Heart left ventricle (tissue), 13 donors: ENCODE data around the gene MARCHF10.

ENCODE experiments used
- POLR2A ChIP-seq, 2 donors: fragments of 450-650 bp; IDR thresholded peaks; one replicate each; pipeline ENCODE4 v1.6.1; 2017; ENCODE audit warnings: antibody characterized with exemption in 2 of 2, mild to moderate bottlenecking in 2 of 2, moderate library complexity in 2 of 2
- TF ChIP-seq, protein P1 (sequence below), 12 donors: fragments of 200-600 bp; sonication (generic) in 4 of 12; IDR thresholded peaks; one replicate each; pipeline versions ENCODE4 v1.5.0 to v1.8.0; 2018 to 2022; ENCODE audit warnings: antibody characterized with exemption in 12 of 12, mild to moderate bottlenecking in 5 of 12
- donor health status: ischemic (EF 13 %, LVEDD 7.1; RV severe dilation, severe dysfunction).
- donor health status: DM: no; HTN: yes; CAD: no.
- donor health status: DM: no; HTN: no; CAD: no.
- donor health status: ischemic (EF 25% LVEDD 6.9; RV normal size, moderate dysfunction).
- donor health status: ischemic (EF 25% LVEDD 5.7; RV mildly dilated, moderate dysfunction).
- donor health status: ischemic (EF 35%, LVEDD 5.7; RV mildly dilated, moderate dysfunction).
- donor health status: nonischemic (EF 11% LVEDD 7.7; RV severe dilation, severe dysfunction).
- donor health status: DM: yes; HTN: yes; CAD: no.
- donor health status: PGD.
- donor health status: ischemic (EF 29% LVEDD 5.4; RV normal size, mild dysfunction).
- donor health status: nonischemic (EF 23%, LVEDD 6.1; RV moderate dilation, normal function).

DNA sequence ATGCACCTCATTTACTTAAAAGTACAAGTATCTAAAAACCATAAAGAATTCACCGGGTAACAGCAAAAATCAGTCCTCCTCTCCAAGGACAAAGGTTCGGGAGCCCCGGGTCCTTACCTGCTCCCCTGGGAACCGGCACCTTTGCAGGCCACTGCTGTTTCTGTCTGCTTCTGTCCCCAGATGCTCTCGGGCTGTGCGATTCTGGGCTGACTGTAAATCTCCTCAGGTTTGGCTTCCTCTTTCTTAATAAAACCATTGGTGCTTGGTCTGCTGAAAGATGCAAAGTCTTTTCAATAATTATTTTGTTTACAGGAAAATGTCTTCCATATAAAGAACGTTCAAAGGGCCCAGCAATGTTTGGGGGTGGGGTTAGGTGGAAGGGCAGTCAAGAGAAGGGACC lies 63.9 kb downstream of the MARCHF10 start:
- no peak for TF ChIP-seq POLR2A (IDR thresholded peaks at IDR 0.05)
- TF ChIP-seq, protein P1, sequence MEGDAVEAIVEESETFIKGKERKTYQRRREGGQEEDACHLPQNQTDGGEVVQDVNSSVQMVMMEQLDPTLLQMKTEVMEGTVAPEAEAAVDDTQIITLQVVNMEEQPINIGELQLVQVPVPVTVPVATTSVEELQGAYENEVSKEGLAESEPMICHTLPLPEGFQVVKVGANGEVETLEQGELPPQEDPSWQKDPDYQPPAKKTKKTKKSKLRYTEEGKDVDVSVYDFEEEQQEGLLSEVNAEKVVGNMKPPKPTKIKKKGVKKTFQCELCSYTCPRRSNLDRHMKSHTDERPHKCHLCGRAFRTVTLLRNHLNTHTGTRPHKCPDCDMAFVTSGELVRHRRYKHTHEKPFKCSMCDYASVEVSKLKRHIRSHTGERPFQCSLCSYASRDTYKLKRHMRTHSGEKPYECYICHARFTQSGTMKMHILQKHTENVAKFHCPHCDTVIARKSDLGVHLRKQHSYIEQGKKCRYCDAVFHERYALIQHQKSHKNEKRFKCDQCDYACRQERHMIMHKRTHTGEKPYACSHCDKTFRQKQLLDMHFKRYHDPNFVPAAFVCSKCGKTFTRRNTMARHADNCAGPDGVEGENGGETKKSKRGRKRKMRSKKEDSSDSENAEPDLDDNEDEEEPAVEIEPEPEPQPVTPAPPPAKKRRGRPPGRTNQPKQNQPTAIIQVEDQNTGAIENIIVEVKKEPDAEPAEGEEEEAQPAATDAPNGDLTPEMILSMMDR (IDR thresholded peaks at IDR 0.05) = no peak
